Smooth muscle cell (in vitro differentiated cells): ENCODE data around the gene CYSRT1. TPM values are rescaled to one million over a fixed set of nuclear protein-coding genes. Genes with fewer than 3 reads are reported as not detected.

Experiments used
- DNase-seq: peaks from one replicate; lab custom pipeline; 2025; ENCODE audit not compliant: unreplicated experiment; lab: John Stamatoyannopoulos, UW
- H2AFZ ChIP-seq: fragments of 200-600 bp; sonication (generic); 2 replicates; pipeline ENCODE4 v1.6.0; 2016; ENCODE audit warnings: antibody characterized with exemption, low read depth, mild to moderate bottlenecking
- H3F3A ChIP-seq: fragments of 200-600 bp; sonication (generic); 2 replicates; pipeline ENCODE4 v1.6.0; 2017; ENCODE audit warnings: antibody characterized with exemption, low read depth
- H3K27ac ChIP-seq: fragments of 200-600 bp; sonication (generic); 2 replicates; pipeline ENCODE4 v1.5.1; 2016; ENCODE audit warnings: low read depth, mild to moderate bottlenecking
- H3K27me3 ChIP-seq: fragments of 200-600 bp; sonication (generic); 2 replicates; pipeline ENCODE4 v1.6.1; 2016; ENCODE audit warnings: low read depth, mild to moderate bottlenecking
- H3K36me3 ChIP-seq: fragments of 200-600 bp; sonication (generic); 2 replicates; pipeline ENCODE4 v1.5.1; 2016; ENCODE audit warnings: low read depth
- H3K4me1 ChIP-seq: fragments of 200-600 bp; sonication (generic); 2 replicates; pipeline ENCODE4 v1.5.1; 2016; ENCODE audit warnings: low read depth
- H3K4me2 ChIP-seq: fragments of 200-600 bp; sonication (generic); 2 replicates; pipeline ENCODE4 v1.6.0; 2016; ENCODE audit warnings: mild to moderate bottlenecking
- H3K4me3 ChIP-seq: fragments of 200-600 bp; sonication (generic); 2 replicates; pipeline ENCODE4 v1.5.1; 2016; ENCODE audit warnings: mild to moderate bottlenecking
- H3K79me2 ChIP-seq: fragments of 200-600 bp; sonication (generic); 2 replicates; pipeline ENCODE4 v1.6.0; 2016; ENCODE audit warnings: low read depth, mild to moderate bottlenecking
- H3K9ac ChIP-seq: fragments of 200-600 bp; sonication (generic); 2 replicates; pipeline ENCODE4 v1.6.0; 2016; ENCODE audit warnings: low read depth
- H3K9me3 ChIP-seq: fragments of 200-600 bp; sonication (generic); replicated peaks from 2 replicates; pipeline ENCODE4 v1.5.1; 2016; ENCODE audit warnings: low read depth
- H4K20me1 ChIP-seq: fragments of 200-600 bp; sonication (generic); 2 replicates; pipeline ENCODE4 v1.6.0; 2016; ENCODE audit warnings: low read depth
- CTCF ChIP-seq: fragments of 200-600 bp; sonication (generic); IDR thresholded peaks from 2 replicates; pipeline ENCODE4 v1.5.1; 2017; ENCODE audit warnings: borderline replicate concordance, mild to moderate bottlenecking, antibody characterized with exemption; ENCODE audit not compliant: insufficient read depth, poor library complexity, severe bottlenecking
- WGBS: methylation state at CpG from one replicate; pipeline ENCODE4 v1.1.7; 2016; ENCODE audit warnings: low lambda C conversion rate; 5-methylcytosine and 5-hydroxymethylcytosine counted together
- polyA plus RNA-seq: library from polyadenylated mRNA; unstranded; fragments of >200 nt; fragmentation: Nextera tagmentation; extraction: Ambion mirVana; gene quantifications from 2 replicates; pipeline ENCODE4 v1.2.1, GENCODE V29; 2016
- total RNA-seq: library from RNA; depleted of rRNA; stranded (reverse); fragments of >200 nt; gene quantifications from 2 replicates; pipeline ENCODE4 v1.2.3, GENCODE V29; 2014

The CYSRT1 gene
- total and polyA plus RNA-seq, 2 experiments from 2014 or later, result 2.3 to 2.4 TPM

GRCh38 chr9:137266162-137266527 lies 41.2 kb downstream of the CYSRT1 start:
- Histone ChIP-seq H3K4me1 (no peaks in the 10 kb centered on the region), H3K9ac (no peak overlapping the region), H3F3A (no peaks in the 10 kb centered on the region), H3K27me3 (no peaks in the 10 kb centered on the region), H3K36me3 (no peaks in the 10 kb centered on the region), H3K9me3 (no peaks in the 10 kb centered on the region), H3K4me2 (no peak overlapping the region), H3K4me3 (no peak overlapping the region), H2AFZ (no peak overlapping the region), H4K20me1 (peaks cover 6% of the 10 kb centered on the region), H3K79me2 (no peaks in the 10 kb centered on the region), H3K27ac (no peak overlapping the region)
- no peak for DNase-seq
- TF ChIP-seq CTCF, result no peak
- WGBS, result 98% methylated on average over 15 of the region's 15 CpGs

GRCh38 chr9:137266585-137267453 lies 41.8 kb downstream of the CYSRT1 start:
- Histone ChIP-seq H3K9me3 (no peaks in the 10 kb centered on the region), H3K4me1 (no peaks in the 10 kb centered on the region), H3K36me3 (no peaks in the 10 kb centered on the region), H3F3A (no peaks in the 10 kb centered on the region), H3K9ac (no peak overlapping the region), H3K27ac (no peak overlapping the region), H4K20me1 (peaks cover 10% of the 10 kb centered on the region), H2AFZ (no peak overlapping the region), H3K4me3 (no peak overlapping the region), H3K4me2 (no peak overlapping the region), H3K27me3 (no peaks in the 10 kb centered on the region), H3K79me2 (no peaks in the 10 kb centered on the region)
- TF ChIP-seq CTCF, result no peak
- DNase-seq, result no peak
- WGBS, result 96% methylated on average over 25 of the region's 34 CpGs

GRCh38 chr9:137267933-137268355 lies 43.0 kb downstream of the CYSRT1 start:
- Histone ChIP-seq H3K9ac (no peak overlapping the region), H3K36me3 (no peaks in the 10 kb centered on the region), H3K27me3 (no peaks in the 10 kb centered on the region), H3K27ac (no peak overlapping the region), H2AFZ (no peak overlapping the region), H3K4me3 (no peak overlapping the region), H3K4me2 (no peak overlapping the region), H3K9me3 (no peaks in the 10 kb centered on the region), H4K20me1 (peaks cover 21% of the 10 kb centered on the region), H3K79me2 (no peaks in the 10 kb centered on the region), H3K4me1 (no peaks in the 10 kb centered on the region), H3F3A (no peaks in the 10 kb centered on the region)
- WGBS, result 93% methylated on average over 6 of the region's 6 CpGs
- TF ChIP-seq CTCF, result no peak
- no peak for DNase-seq
